Fibroblast of skin of right biceps (primary cell): ENCODE measurements around the gene BRIX1.

Source experiments
- DNase-seq: peaks from one replicate; pipeline ENCODE4 v3.0.0-alpha.2; 2013

The BRIX1 gene, protein sequence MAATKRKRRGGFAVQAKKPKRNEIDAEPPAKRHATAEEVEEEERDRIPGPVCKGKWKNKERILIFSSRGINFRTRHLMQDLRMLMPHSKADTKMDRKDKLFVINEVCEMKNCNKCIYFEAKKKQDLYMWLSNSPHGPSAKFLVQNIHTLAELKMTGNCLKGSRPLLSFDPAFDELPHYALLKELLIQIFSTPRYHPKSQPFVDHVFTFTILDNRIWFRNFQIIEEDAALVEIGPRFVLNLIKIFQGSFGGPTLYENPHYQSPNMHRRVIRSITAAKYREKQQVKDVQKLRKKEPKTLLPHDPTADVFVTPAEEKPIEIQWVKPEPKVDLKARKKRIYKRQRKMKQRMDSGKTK

DNA sequence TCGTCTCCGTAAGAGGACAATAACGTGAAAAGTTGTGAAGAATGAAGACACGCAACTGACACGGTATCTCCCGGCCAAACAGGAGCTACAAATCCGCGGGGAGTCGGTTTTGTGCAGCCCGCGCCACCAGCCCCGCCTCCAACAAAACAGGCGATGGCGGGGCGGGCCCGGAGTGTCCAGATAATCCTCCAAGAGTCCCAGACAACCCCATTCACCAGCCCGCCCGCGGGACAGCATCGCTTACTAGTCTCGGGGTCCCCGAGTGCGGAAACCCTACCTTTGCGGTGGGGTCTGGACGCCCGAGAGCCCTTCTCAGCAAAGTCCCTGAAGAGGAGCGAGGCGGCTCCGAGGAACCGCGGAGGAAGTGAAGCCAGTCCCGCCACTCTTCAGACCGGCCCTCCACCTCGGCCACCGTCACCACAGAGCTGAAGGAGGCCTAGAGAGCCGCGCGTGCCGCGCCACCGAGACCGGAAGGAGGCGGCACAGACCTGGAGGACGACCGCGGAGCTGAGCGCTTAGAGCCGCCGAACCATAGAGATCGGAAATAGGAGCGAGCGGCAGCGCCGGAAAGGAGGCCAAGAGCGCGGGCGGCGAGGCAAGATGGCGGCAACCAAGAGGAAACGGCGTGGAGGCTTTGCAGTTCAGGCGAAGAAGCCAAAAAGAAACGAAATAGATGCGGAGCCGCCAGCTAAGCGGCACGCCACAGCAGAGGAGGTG lies at the start of gene BRIX1, which contains the start of gene RAD1:
Gene BRIX1, plus strand, starts transcription at position 573 of the 717 bp plus-strand sequence. Its CDS starts 28 bp downstream, at position 601.
Gene RAD1, minus strand, starts transcription at position 366 of the 717 bp plus-strand sequence. CDS start 612 bp downstream, outside the sequence.
- peak; percentile 98 for DNase-seq

DNA sequence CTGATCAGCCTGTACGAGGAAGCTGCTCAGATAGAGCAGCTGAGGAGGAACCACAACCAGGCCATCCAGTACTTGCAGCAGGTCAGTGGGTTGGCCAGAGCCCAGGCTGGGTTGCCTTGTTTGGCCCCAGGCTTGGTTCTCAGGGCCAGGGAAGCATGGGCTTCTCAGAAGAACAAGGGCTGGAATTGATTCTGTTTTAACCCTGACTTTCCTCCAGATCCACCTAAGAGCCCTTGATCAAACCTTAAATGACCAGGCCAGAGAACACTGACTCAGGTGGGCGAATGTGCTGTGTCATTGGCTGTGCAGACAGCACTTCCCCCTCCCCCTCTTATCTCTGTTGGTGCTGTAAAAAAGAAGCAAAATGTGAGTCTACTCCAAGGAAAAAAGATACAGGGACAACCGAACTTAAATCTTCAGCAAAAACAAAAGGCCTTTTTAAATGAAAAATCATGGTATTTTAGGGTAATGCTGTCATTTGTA lies 48.5 kb upstream of the BRIX1 start:
- DNase-seq = no peak

DNA sequence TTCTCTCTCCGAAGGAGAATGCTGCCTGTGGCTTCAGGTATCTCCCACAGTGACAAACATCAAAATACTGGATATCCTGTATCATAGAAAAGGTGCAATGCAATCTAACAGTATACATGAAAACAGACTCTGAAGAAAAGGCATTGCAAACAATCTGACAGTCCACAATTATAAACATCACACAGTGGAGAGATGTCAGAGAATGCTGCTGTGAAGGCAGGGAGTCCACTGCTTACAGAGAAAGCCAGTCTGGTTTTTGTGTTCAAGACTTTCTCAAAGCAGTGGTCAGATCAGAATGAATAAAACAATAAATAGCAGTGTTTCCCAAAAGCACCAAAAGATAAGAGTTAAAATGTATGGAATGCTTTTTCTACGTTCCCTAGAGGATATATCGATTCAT lies 47.9 kb upstream of the BRIX1 start:
- no peak for DNase-seq

DNA sequence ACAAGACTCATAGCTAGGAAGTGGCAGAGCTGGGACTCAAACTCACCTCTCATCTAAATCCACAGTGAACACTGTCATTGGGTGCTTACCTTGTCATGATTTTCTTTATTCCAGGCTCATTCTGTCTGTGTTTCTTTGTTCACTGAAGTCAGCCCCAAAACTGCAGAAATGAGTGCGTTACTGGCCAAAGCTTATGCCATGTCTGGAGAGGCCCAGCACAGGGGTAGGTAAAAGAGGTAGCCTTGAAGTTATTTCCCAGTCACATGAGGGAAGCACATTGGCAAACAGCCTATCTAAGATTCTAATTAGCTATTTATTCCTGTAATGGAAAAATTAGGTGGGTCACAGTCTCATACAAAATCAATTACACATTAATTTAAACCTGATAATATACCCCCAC lies 46.7 kb upstream of the BRIX1 start:
- DNase-seq = no peak

DNA sequence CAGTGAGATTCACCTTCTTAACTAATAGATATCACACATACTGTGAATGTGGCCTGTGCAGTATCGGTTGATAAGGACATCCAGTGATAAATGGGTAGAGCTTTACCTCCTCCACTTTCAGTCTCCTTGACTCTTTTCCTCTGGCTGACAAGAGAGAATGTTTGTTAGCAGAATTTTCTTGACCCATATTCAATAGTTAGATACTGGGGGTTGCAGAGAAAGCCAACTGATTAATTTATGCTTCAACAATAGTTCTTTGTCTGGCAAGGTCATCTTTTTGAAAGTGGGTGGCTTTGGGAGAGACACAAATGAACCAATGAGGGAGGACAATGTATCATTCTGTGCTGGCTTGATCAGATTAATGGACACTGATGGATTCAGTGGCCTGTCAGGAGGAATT lies 46.3 kb upstream of the BRIX1 start:
- no peak for DNase-seq

DNA sequence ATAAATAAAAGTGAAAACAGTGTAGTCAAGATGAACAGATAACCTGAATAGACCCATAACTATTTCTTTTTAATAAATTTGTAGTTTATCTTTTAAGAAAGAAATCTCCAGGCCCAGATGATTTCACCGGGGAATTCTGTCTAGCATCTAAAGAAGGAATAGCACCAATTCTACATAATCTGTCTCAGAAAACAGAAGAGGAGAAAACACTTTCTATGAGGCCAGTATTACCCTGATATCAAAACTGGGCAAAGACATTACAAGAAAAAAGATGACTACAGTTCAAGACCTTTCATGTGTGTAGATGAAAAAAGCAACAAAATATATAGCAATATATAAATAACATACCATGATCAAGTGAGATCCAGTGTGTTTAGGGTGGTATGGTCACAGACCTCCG lies 45.1 kb upstream of the BRIX1 start:
- DNase-seq = no peak

DNA sequence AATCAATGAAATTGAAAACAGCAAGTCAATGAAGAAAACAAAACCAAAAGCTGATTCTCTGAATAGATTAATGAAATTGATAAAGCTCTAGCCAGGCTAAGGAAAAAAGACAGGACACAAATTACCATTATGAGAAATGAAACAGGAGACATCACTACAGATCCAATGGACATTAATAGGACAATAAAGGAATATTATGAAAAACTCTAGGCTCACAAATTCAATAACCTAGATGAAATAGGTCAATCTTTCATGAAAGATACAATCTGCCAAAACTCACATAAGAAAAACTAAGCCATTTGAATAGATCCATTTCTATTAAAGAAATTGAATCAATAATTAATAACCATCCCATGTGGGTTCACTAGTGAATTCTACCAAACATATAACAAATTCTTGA lies 39.2 kb upstream of the BRIX1 start:
- DNase-seq = no peak

DNA sequence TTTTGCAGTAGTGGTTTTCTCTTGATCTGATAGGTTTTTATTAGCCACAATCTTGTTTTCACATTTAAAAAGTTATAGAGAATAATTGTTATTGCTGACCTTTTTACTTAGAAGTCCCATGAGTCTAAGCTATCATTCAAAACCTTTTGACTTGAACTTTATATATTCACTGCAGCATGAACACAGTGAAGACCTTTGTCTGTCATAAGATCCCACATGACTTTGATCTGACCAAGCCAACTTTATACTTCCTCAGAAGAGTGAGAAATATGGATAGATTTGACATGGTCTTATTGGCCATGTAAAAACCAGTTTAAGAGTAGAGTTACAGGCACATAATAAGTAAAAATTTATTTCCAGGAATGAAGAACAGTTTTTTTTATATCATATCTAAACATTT lies 34.3 kb upstream of the BRIX1 start:
- no peak for DNase-seq

DNA sequence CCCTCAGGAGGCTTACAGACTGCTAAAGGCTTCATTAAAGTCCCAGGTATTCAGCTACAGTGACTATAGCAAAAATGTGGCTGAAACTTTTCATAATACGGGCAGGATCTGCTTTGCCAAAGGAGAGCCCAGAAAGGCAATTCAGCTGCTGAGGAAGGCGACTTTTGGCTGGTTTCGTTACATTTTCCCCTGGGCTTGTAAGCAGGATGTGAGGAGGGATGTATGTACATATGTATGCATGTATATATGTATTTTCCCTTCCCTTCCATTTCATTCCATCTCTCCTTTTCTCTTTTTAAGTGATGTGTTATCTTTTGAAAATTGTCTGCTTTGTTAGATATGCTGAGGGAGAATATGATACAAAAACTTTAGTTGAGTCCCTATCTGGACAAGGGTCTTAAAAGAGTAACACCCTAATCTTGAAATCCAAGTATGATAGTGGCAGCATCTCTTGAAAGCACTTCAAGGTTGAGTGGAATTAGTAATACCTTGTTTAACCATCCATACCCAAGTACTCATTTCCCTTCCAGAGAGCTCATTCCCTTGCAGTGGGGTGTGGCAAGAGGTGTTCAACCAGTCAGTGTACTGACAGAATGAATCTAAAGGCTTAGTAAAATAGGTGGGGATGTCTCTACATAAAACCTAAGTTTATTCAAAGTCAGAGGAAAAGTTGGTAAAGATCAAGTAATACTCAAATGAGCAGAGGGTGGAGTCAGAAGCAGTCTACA lies 29.0 kb upstream of the BRIX1 start:
- no peak for DNase-seq

DNA sequence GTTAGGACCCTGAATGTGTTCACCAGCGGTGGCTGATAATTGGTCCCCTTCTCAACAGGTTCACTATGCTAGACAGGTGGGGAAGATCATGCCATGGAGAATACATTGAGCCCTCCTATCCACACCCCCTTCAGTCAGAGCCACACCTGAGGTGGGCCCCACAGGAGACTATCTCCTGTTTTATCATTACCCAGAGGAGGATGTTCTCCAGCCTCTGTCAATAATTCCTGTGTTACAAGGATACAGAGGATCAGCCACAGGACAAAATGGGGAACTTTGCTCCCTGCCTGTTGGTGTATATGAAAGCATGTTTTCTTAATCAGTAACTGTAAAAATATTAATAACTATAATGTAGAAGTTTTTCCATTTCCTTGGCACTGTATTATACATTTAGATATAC lies 26.1 kb upstream of the BRIX1 start:
- DNase-seq = no peak

DNA sequence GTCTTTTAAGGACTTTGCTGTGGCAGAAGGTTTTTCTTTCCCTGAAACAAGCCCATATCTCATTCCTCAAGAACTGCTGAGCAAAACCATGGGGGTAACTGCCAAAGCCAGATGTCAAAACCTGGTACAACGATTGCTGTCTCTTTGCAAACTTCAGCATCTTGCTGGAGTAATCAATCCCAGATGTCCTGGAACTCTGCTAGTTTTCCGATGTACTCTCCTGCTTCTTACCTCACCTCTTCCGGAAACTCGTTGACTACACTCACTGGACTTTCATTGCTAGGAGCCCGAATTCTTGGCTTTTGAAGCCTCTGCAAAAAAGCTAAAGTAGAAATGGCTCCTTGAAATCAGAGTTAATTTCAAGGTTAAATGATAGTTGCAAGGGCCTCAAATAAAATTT lies 23.5 kb upstream of the BRIX1 start:
- peak; percentile 93 for DNase-seq

DNA sequence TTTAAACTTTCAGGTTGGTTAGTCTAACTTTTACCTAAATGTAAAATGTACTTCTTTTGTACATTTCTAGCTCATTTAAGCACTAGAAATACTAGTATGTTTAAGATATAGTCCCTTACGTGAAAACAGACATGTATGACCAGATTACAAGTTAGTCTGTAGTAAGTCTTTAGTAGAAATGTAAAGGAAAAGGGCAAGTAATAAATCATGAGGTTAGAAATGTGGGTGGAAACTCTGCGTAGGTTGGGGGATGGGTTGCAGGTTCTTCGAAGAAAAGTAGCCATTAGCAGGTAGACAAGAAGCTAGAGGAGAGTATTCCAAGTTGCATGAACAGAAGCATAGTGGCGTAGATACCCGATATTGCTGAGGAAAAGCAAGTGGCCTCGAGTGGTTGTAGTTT lies 23.1 kb upstream of the BRIX1 start:
- DNase-seq = no peak

DNA sequence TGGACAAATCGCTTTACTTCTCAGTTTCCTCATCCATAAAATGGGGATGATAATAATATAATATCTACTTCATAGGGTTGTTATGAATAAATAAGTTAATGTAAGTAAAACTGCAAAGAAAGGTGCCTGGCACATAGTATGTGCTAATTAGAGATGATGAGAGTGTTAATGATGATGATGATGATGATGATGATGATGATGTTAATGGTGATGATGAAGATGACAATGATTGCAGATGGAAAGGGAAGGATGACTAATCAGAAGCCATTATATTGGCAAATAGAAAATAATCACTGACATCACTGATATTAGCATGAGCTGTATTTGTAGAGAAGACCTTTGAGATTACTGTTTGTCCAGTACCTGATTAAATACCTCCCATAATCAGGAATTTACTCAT lies 20.8 kb upstream of the BRIX1 start:
- no peak for DNase-seq

DNA sequence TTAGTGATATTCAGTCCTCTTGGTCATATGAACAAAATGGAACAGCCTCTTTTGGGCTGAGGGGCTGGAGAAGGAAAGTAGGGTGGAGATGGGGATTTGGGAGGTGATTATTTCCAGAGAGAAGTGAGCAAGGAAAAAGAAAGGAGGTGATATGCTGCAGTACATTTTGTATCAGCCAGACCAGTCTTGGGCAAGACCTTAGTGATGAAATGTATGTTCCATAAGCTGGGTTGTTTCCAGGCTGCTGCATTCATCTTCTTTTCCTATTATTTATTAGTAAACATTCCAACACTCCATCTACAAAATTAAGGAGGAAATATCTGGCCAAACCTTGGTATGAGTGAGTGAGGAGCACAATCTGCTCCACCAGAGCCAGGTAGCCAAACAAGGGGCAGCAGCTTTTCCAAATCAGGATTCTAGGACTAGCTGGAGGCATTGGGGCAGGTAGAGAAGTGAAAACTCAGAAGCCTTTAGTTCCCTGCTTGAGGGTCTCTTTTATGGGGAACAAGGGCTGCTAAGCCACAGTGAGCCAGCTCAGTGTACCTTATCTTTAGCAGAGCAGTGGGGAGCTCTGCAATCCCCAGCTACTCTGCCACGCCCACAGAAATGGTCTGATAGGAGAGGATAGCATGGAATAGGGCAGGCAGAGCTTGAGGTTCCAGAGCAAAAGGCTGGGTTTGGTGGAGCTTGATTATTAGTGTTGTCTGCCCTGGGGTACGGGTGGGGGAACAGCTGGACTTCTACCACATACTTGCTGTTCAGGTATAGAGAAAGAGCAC lies 19.7 kb upstream of the BRIX1 start:
- no peak for DNase-seq

DNA sequence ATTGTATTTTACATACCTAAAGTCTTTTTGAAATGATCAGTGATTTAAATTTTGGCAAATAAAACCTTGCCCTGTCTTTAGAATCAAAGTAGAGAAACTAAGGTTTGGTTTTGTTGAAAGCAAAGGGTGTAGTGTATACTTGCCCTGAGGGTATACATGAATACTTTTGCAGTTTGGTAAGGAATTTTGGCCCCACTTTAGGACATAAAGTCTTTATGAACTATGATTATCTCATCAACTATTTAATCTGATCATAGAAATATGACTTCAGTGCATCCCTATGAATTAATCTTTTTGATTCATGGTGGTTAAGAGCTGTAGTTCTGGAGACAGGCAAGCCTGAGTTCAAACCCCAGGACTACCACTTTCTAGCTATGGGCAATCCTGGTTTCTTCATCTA lies 17.9 kb upstream of the BRIX1 start:
- peak; percentile 9 for DNase-seq

DNA sequence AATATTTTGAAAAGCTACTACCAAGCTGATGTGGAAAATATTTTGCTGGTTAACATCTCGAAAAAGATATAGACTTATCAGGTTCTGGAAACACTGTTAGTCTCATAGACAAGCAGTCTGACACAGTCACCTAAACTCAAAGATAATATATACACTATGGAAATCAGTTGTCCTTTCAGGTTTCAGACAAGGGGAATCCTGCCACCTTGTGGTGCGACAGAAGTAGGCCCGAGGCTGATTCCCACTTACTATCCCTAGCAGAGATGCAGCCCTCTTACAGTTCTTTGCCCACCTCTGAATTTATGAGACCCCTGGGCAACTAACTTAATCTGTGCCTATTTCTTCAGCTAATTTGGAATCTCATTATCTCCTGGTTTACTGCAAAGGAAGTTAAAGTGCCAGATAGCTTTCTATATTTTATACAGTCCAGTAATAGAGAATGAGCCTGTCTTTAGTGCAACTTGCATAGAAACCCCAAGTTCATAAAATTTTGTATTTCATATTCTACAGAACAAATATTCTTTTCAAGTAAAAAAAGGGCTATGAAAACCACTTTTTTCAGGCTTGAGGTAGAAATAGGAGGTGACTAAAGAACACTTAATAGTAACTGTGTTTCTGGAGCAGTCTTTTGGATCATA lies 17.1 kb upstream of the BRIX1 start:
- peak; percentile 71 for DNase-seq

DNA sequence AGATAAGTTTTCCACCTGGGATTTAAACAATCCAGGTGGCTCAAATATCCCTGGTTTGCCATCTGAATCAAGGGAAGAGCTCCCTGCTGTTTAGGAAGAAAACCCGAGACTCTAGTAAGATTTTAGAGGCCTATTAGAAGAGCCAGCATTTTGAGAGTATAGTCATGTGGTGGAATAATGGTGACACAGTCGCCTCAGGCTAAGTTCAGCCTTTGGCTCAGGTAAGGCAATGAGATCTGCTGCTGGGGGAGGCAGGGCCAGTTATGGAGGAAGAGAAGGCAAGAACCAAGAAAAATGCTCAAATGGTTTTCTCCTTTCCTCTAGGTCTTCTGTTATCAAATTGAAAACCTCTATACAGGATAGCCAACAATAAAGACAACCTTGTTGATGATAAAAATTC lies 16.4 kb upstream of the BRIX1 start:
- no peak for DNase-seq

DNA sequence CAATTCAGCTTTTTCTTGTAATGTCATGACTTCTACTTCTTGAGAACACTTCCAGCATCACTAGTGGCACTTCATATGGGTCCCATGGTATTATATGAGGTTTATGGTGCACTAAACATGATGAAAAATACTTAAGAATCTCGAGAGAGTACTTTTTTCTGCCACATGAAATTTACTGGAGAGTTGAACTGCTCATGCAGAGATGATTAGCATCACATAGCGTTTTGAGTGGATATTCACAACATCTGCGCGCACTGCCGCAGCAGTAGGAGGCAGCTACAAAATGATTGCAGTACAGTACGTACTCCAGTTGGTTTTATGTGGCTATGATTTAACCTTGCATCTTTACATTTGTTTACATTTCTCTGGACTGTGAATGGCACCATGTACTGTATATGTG lies 14.9 kb upstream of the BRIX1 start:
- DNase-seq = no peak

DNA sequence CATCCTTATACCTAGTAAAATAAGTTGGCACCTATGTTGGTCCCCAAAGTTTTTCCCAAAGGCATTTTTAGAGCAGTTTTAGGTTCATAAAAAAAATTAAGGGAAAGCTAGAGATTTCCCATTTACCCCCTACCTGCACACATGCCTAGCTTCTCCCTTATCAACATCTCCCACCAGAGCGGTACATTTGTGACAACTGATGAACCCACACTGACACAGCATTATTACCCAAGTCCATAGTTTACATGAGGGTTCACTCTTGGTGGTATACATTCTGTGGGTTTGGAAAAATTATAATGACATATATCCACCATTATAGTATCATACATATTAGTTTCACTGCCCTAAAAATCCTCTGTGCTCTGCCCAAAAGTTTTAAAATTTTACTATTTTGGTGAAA lies 12.3 kb upstream of the BRIX1 start:
- no peak for DNase-seq

DNA sequence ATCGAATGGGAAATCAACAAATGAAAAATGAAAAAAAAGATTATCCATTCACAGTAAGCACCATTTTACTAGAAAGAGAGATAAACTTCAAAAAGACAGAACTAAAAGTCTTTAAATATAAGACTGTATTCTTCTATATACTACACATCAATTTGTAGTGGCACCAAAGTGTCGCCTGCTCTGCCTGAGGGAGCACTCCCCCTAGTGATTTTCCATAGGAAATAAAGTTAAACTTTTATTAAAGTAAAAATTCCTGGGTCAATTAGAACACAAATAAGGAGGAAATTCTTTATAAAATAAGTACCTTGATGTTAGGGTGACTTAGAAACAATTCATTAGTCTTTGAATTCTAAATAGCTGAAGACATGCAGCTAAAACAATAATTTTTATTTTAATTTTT lies 9.9 kb upstream of the BRIX1 start:
- peak; percentile 19 for DNase-seq

DNA sequence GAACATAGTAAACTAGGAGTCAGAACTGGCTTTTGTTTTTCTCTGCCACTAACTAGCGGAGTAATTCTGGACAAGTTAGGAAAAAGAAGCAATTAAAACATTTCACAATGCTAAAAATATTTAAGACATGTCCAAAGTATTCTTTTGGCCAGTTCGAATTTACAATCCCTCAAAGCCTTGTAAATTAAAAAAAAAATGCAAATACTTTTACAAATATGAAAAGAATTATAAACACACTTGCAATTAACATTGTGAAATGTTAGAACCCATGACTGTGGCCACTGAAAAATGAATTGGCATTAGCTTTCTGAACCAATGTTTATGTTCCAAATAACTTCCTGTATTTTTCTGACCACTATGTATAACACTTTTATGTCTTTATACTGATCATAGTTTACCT lies 2.4 kb upstream of the BRIX1 start:
- DNase-seq = peak; percentile 32

DNA sequence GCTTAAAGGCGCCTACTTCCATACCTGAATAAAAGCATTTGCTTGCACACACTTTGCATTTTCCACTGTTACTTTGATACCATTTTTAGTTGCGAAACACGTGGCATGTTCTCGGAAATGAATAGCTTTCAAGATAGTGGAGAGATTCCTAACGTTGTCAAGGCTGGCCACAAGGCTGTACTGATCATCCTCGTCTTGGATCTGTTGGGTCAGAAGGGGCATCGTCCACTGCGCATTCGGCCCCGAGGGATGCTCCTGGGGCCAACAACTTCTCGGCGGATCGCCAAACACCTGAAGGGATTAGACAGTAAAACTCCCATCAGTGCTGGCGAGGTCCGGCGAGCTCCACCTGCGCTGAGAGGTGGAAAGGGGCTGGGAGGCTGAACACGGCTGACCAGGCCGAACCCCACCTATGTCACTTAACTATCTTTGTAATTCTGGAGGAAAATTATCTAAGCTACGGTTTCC lies 806 bp upstream of the BRIX1 start:
- DNase-seq = no peak
